ENCODE results near the gene CTNNBIP1.

The CTNNBIP1 gene

GRCh38 chr1:9875636-9876000 lies 34.5 kb downstream of the CTNNBIP1 start:
- DNase-seq (ENCODE audit: low read depth) = no peak

DNA sequence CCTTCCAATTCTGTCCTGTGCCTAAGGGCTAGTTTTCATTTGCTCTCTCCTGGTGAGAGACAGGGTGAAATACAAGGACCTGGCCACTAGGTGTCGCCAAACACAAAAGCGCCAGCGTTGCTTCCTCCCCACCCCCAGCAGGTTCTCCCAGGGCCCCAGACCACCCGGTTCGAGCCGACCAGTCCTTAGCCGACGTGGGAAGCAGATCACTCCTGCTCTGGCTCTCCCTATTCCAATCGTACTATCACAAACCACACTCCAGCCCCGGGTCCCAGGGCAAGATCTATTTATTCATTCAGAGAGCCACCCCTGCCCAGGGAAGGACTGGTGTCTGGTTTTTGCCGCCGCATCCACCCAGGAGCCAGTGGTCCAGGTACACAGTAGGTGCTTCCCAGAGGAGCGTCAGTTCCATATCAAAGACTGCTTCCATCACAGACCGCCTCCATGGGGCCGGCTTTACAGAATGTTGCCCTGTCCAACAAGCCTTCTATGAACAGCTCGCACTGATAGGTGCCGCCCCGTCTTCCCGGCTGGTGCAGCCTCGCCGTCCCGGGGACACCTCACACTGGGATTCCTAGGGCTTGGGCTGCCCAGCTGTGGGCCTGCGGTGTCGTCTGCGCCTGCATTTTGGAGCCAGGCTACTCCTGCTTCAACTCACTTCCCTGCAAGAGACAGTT lies 35.0 kb downstream of the CTNNBIP1 start:
- DNase-seq (ENCODE audit: low read depth) = peak; percentile 55

DNA sequence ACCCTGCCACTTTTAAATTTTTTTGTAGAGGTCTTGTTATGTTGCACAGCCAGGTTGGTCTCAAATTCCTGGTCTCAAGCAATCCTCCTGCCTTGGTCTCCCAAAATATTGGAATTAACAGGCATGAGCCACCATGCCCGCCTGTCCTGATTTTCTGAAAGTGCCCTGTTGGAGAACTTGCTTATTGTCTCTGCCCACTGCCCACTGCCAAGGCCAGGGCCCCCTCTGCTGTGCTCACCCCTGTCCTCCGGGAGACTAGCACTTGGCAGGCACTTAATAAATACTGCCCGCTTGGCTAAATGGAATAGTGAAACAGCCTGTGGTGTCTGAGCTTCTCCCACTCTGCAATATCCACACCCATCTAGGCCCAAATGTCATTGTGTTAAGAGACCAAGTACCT lies 35.7 kb downstream of the CTNNBIP1 start:
- DNase-seq (ENCODE audit: low read depth) = no peak

GRCh38 chr1:9873992-9874391 lies 36.1 kb downstream of the CTNNBIP1 start:
- DNase-seq (ENCODE audit: low read depth) = no peak

- DNase-seq (ENCODE audit: low read depth) = no peak
Measured at GRCh38 chr1:9873385-9873784, 36.7 kb downstream of the CTNNBIP1 start.

GRCh38 chr1:9872430-9873165 lies 37.5 kb downstream of the CTNNBIP1 start:
- DNase-seq (ENCODE audit: low read depth) = no peak

GRCh38 chr1:9871707-9872425 lies 38.2 kb downstream of the CTNNBIP1 start:
- DNase-seq (ENCODE audit: low read depth) = no peak

DNA sequence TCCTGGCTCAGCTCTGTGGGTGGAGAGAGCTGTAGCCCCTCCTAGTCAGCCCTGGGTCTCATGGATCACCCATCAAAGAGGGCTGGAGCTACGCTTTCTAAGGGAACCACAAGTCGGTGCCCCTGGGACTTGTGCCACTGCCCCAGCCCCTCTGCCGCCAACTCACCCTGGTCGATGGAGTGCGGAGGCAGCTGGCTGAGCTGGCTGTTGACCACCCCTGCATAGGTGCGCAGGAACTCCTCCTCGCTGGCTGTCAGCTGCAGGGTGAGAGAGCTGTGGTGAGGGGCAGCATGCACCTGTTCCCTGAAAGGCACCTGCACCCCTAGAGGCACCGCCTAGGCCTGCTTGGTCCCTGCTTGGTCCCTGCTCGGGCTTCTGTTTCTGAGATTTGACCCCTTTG lies 39.0 kb downstream of the CTNNBIP1 start:
- DNase-seq (ENCODE audit: low read depth) = no peak

DNA sequence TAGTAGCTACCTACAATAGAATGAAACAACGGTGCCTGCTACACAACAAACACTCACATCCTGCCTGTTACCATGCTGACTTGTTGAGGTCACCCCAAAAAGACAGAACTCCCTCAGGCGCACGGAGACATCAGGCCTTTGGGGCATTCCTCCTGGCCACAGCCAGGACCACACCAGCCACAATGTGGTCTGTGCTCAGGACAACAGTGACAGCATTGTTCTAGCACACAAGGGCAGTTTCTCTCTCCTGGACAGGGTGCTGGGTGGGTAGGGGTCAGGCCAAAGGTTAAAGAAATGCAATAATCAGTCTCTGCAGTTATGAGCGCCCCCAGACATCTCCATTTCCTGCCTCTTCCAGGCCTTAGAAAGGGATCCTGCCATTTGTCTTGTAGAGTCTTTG lies 39.5 kb downstream of the CTNNBIP1 start:
- DNase-seq (ENCODE audit: low read depth) = no peak

GRCh38 chr1:9869831-9870251 lies 40.2 kb downstream of the CTNNBIP1 start:
- no peak for DNase-seq (ENCODE audit: low read depth)

DNA sequence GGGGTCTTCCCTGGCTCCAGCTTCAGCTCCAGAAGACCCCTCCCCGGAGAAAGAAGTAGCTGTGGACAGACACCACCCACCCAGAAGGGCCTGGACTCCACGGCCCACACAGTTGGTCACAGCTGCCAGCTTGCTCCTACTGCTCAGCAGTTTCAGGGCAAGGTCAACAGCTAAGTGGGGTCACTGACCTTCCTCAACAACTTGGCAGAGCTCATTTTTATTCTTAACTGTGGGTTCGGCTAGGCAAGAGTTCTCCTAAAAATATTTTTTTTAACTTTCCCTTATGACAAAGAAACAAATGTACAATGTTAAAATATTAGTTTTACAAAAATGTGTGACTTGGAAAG lies 41.9 kb downstream of the CTNNBIP1 start:
- no peak for DNase-seq (ENCODE audit: low read depth)

- peak; percentile 89 for DNase-seq (ENCODE audit: low read depth)
Measured at GRCh38 chr1:9867408-9868243, 42.4 kb downstream of the CTNNBIP1 start.

DNA sequence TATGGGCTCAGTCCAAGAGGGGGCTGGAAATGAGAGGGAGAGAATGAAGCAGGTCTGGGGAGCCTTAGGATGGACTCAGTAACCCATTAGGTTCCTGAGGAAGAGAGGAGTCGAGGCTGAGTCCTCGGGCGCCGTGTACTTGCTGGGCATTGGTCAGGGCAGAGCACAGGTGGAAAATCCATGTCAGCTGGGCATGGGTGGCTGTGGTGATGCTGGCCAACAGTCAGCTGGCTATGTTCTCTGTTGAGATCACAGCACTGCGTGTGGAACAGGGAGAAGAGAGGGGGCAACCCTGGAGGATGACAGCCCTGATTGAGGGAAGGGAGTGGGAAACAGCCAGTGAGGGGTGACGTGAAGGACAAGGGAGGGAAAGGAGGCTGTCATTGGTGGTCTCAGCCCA lies 43.2 kb downstream of the CTNNBIP1 start:
- no peak for DNase-seq (ENCODE audit: low read depth)

DNA sequence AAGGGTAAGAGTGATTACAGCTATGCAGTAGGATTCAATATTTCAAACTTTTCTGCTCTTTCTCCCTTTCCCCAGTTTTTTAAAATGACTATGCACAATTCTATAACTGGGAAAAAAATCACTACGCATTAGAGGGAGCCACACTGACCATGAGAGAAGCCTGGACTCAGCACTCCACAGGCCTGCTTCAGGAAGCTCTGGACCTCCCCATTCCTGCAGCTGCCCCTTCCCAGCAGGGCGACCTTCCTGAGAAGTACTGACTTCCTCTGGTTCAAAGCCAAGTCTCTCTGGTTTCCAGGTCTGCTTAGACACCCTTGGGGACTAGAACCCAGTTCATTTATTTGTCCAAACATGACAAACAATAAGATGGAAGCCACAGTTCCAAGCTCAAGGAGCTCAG lies 44.3 kb downstream of the CTNNBIP1 start:
- DNase-seq (ENCODE audit: low read depth) = no peak

GRCh38 chr1:9863371-9863770 lies 46.7 kb downstream of the CTNNBIP1 start:
- no peak for DNase-seq (ENCODE audit: low read depth)

DNA sequence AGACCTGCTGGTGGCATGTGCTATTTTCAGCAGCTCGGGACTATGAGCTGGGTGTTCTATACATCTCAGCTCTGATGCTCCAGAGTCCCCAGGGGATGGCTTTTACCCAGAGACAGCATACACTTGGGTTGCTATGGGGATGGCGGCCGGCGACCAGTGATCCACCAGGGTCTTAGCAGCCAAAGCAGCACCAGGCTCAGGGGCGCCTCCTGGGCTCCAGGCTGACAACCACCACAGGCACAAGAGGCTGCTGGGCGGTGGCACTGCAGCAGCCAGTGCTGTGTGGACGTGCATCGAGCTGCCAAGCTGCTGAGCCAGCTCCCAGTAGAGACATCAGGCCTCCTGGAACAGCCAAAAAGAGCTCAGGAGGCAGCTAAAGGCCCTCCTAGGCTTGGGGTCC lies 48.7 kb downstream of the CTNNBIP1 start:
- no peak for DNase-seq (ENCODE audit: low read depth)

DNA sequence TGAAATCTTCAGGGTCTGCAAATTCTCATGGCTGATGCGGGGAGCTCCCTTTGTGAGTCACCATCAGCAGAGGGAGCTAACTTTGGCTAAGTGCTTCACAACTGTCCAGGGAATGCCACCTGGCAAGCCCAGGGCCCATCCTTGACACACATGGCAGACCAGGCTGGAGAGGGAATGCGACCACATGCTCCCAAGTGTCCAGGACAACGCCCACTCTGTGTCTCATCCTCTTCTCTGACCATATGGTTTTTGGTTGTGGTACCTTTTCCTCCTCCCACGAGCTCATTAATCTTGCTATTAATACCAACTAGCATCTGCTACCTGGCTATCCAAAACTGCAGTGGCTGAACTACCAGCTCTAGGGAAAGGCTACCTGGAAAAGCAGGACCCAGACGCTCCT lies 49.2 kb downstream of the CTNNBIP1 start:
- DNase-seq (ENCODE audit: low read depth) = no peak

DNA sequence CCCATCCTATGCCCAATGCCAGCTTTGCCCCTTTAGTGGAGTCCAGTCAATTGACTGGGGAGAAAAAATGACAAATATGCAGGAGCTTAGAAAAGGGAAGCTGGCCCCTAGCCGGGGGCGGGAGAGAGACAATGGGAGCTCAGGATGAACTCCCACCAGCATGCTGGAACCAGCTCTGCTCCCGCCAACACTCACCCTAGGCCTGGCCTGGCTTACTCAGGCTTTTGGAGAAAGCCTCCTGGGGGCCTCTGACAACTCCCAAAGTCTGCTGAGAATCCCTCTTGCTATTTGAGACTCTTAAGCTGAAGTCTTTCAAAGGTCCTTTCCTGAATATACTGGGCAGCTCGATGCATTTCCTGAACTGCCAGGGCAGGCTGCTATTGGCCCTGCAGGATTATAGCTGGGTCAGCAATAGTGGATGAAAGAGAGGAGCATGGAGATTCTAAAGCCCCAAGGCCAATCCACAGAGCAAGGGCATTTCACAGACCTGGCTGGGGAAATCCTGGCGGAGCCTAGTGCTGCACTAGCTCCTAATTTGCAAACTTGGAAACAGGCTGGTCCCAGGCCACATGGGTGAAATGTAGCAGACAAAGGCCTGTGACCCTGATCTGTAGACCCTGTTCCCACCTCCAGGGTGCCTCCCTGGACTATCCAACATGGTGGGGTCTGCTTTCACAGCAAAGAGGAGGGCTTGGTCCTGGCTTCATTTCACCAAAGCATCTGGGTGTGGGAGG lies 50.6 kb downstream of the CTNNBIP1 start:
- no peak for DNase-seq (ENCODE audit: low read depth)

- no peak for DNase-seq (ENCODE audit: low read depth)
Measured at GRCh38 chr1:9858293-9859035, 51.6 kb downstream of the CTNNBIP1 start.

GRCh38 chr1:9855186-9855585 lies 54.9 kb downstream of the CTNNBIP1 start:
- no peak for DNase-seq (ENCODE audit: low read depth)

GRCh38 chr1:9853249-9853595 lies 56.8 kb downstream of the CTNNBIP1 start:
- DNase-seq (ENCODE audit: low read depth) = no peak
